Esophagus muscularis mucosa (tissue), 4 donors: ENCODE measurements around the gene KCNJ10. TPM values are rescaled to one million over a fixed set of nuclear protein-coding genes. Genes with fewer than 3 reads are reported as not detected.

Source experiments
- DNase-seq: peaks from one replicate; pipeline ENCODE4 v3.0.0-alpha.2; 2017; ENCODE audit errors: extremely low spot score
- H3K27ac ChIP-seq, 4 donors: fragments of 200-600 bp; sonication (generic); replicated peaks in 1 of 4; 1 replicate in 3 of 4; 2 replicates in 1 of 4; pipeline ENCODE4 v1.5.1; 2016 to 2019; ENCODE audit warnings: mild to moderate bottlenecking in 1 of 4
- H3K27me3 ChIP-seq, 4 donors: fragments of 200-600 bp; sonication (generic); one replicate each; pipeline versions ENCODE4 v1.5.1 to v1.6.0; 2016 to 2019
- H3K36me3 ChIP-seq, 4 donors: fragments of 200-600 bp; sonication (generic); one replicate each; pipeline ENCODE4 v1.5.1; 2016 to 2019
- H3K4me1 ChIP-seq, 4 donors: fragments of 200-600 bp; sonication (generic); one replicate each; pipeline ENCODE4 v1.5.1; 2016 to 2019
- H3K4me3 ChIP-seq, 4 donors: fragments of 200-600 bp; sonication (generic); 1 replicate in 2 of 4; 2 replicates in 2 of 4; pipeline ENCODE4 v1.5.1; 2016 to 2019; ENCODE audit warnings: mild to moderate bottlenecking in 4 of 4, moderate library complexity in 1 of 4
- H3K9me3 ChIP-seq, 4 donors: fragments of 200-600 bp; sonication (generic); 1 replicate in 3 of 4; 2 replicates in 1 of 4; pipeline ENCODE4 v1.5.1; 2016 to 2019
- CTCF ChIP-seq, 3 experiments: fragments of 200-600 bp in 2 of 3; fragments of 450-650 bp in 1 of 3; sonication (generic) in 2 of 3; IDR thresholded peaks; one replicate each; pipeline ENCODE4 v1.5.1; 2017 to 2019; ENCODE audit warnings: antibody characterized with exemption in 3 of 3, mild to moderate bottlenecking in 2 of 3, moderate library complexity in 1 of 3
- EP300 ChIP-seq: sonication (generic); formaldehyde crosslinking; IDR thresholded peaks from one replicate; pipeline ENCODE4 v1.6.1; 2017; ENCODE audit warnings: antibody characterized with exemption
- POLR2A ChIP-seq: fragments of 450-650 bp; IDR thresholded peaks from one replicate; pipeline ENCODE4 v1.6.1; 2017; ENCODE audit warnings: antibody characterized with exemption, moderate library complexity, mild to moderate bottlenecking, low read depth
- POLR2AphosphoS5 ChIP-seq, 2 donors: sonication (generic); formaldehyde crosslinking; IDR thresholded peaks; one replicate each; pipeline ENCODE4 v1.6.1; 2017; ENCODE audit warnings: antibody characterized with exemption in 2 of 2
- WGBS: methylation state at CpG from one replicate; pipeline ENCODE4 v1.1.5; 2018; 5-methylcytosine and 5-hydroxymethylcytosine counted together
- intact Hi-C: fragments of 100-400 bp; cut with DNase I; formaldehyde crosslinking; loops from one replicate; pipeline ENCODE4 v1.15.1; 2023
- total RNA-seq, 4 donors: library from RNA; depleted of rRNA; stranded (reverse); fragments of >200 nt; gene quantifications; one replicate each; pipeline versions ENCODE4 v1.1.0 to v1.2.1, GENCODE V29; 2016

KCNJ10 gene
- total RNA-seq, 4 donors from 2014 or later: 0.06 TPM; not detected in 3

- Histone ChIP-seq H3K4me3 (no peak overlapping the region), H3K27me3 (no peaks in the 10 kb centered on the region), H3K27ac (peak overlapping the region in 3 of 4 donors; percentile 95 to 98 (median 97)), H3K4me1 (peaks cover 30 to 59% (median 53%) of the 10 kb centered on the region in 4 donors), H3K9me3 (no peaks in the 10 kb centered on the region), H3K36me3 (no peaks in the 10 kb centered on the region)
- intact Hi-C loops: no loop called here
- TF ChIP-seq POLR2AphosphoS5 (IDR thresholded peaks at IDR 0.05) (no peak), CTCF (IDR thresholded peaks at IDR 0.05) (no peak), POLR2A (no peak)
- WGBS: 97% methylated on average over 5 of the region's 5 CpGs
- DNase-seq: no peak
Observed at GRCh38 chr1:160105155-160105554, 35.2 kb upstream of the KCNJ10 start.

- no peak for DNase-seq
- TF ChIP-seq POLR2AphosphoS5 (IDR thresholded peaks at IDR 0.05): no peak
- TF ChIP-seq EP300: no peak
- TF ChIP-seq CTCF (IDR thresholded peaks at IDR 0.05): no peak
- TF ChIP-seq POLR2A: no peak
- Histone ChIP-seq H3K36me3 (no peaks in the 10 kb centered on the region), H3K4me1 (peaks cover 33 to 61% (median 54%) of the 10 kb centered on the region in 4 donors), H3K9me3 (no peaks in the 10 kb centered on the region), H3K27ac (peak overlapping the region; percentile 94 to 98 (median 96)), H3K4me3 (no peak overlapping the region), H3K27me3 (no peaks in the 10 kb centered on the region)
- WGBS: 52% methylated on average over 3 of the region's 3 CpGs
- intact Hi-C loops: no loop called here
Observed at GRCh38 chr1:160104486-160104885, 34.5 kb upstream of the KCNJ10 start.

- 33% methylated on average over 6 of the region's 6 CpGs for WGBS
- DNase-seq: no peak
- Histone ChIP-seq H3K27me3 (no peaks in the 10 kb centered on the region), H3K4me1 (peaks cover 32 to 60% (median 52%) of the 10 kb centered on the region in 4 donors), H3K4me3 (no peak overlapping the region), H3K27ac (peak overlapping the region; percentile 94 to 98 (median 96)), H3K36me3 (no peaks in the 10 kb centered on the region), H3K9me3 (no peaks in the 10 kb centered on the region)
- TF ChIP-seq EP300 (no peak), POLR2A (no peak), POLR2AphosphoS5 (IDR thresholded peaks at IDR 0.05) (no peak), CTCF (IDR thresholded peaks at IDR 0.05) (no peak)
- intact Hi-C loops: no loop called here
Observed at GRCh38 chr1:160103658-160104408, 33.9 kb upstream of the KCNJ10 start.

GRCh38 chr1:160101717-160102522 lies 32.0 kb upstream of the KCNJ10 start:
- no peak overlapping the region for H3K4me3 ChIP-seq
- 38% methylated on average over 9 of the region's 9 CpGs for WGBS

More at GRCh38 chr1:160101717-160102522, 32.0 kb upstream of the KCNJ10 start:
- Histone ChIP-seq H3K27me3 (no peaks in the 10 kb centered on the region), H3K27ac (peak overlapping the region; percentile 94 to 98 (median 96)), H3K4me1 (peaks cover 44 to 69% (median 64%) of the 10 kb centered on the region in 4 donors), H3K36me3 (no peaks in the 10 kb centered on the region), H3K9me3 (no peaks in the 10 kb centered on the region)
- DNase-seq: no peak
- intact Hi-C loops: loop anchor here (2.0 kb wide), 3 partner anchors 91 to 151 kb away; no protein-coding TSS in a partner anchor
- no peak for TF ChIP-seq POLR2A
- no peak for TF ChIP-seq CTCF (IDR thresholded peaks at IDR 0.05)
- TF ChIP-seq EP300: no peak
- TF ChIP-seq POLR2AphosphoS5 (IDR thresholded peaks at IDR 0.05): peak in 1 of 2 donors; percentile 9
